WTC11 (cell line): Measurements from ENCODE around the gene GRXCR2. TPM values are rescaled to one million over a fixed set of nuclear protein-coding genes. Genes with fewer than 3 reads are reported as not detected.

Experiments used
- ATAC-seq: fragments of 200-7000 bp; cut with Tn5 transposase; 2 replicates; pipeline ENCODE4 v1.10.0; 2021; ENCODE audit warnings: mild to moderate bottlenecking, moderate library complexity
- CTCF ChIA-PET: fragments of 300-600 bp; sonication (Branson Sonifier 250); formaldehyde crosslinking; loops from one replicate; lab custom pipeline; 2021; ENCODE audit warnings: antibody characterized with exemption; lab: Charles Lee
- POLR2A ChIA-PET: fragments of 350-600 bp; sonication (Branson Sonifier 250); formaldehyde crosslinking; loops from one replicate; lab custom pipeline; 2021; ENCODE audit warnings: antibody characterized with exemption; lab: Charles Lee
- DNase-seq: peaks from one replicate; pipeline ENCODE4 v3.0.0; 2021; ENCODE audit warnings: low spot score
- H3K27ac Mint-ChIP-seq: 2 replicates; pipeline ENCODE4 v1.8.0; 2021; ENCODE audit warnings: mixed read lengths
- H3K27me3 Mint-ChIP-seq: 2 replicates; pipeline ENCODE4 v1.8.0; 2021; ENCODE audit warnings: low read depth, mild to moderate bottlenecking, moderate library complexity, mixed read lengths
- H3K36me3 Mint-ChIP-seq: 2 replicates; pipeline ENCODE4 v1.8.0; 2021; ENCODE audit warnings: mixed read lengths
- H3K4me1 Mint-ChIP-seq: 2 replicates; pipeline ENCODE4 v1.8.0; 2022; ENCODE audit warnings: mixed read lengths
- H3K4me3 Mint-ChIP-seq: 2 replicates; pipeline ENCODE4 v1.8.0; 2021; ENCODE audit warnings: mild to moderate bottlenecking, moderate library complexity, mixed read lengths
- H3K9me3 Mint-ChIP-seq: 2 replicates; pipeline ENCODE4 v1.8.0; 2021; ENCODE audit warnings: mixed read lengths
- CBFB ChIP-seq: sonication (generic); formaldehyde crosslinking; IDR thresholded peaks from 2 replicates; pipeline ENCODE4 v1.8.1; 2022; ENCODE audit warnings: mild to moderate bottlenecking, low read depth, missing genetic modification reagents
- CREB1 ChIP-seq: sonication (generic); formaldehyde crosslinking; IDR thresholded peaks from 2 replicates; pipeline ENCODE4 v1.8.0; 2023; ENCODE audit warnings: mild to moderate bottlenecking, missing genetic modification reagents
- ESRRA ChIP-seq: sonication (generic); formaldehyde crosslinking; IDR thresholded peaks from 2 replicates; pipeline ENCODE4 v1.8.1; 2022; ENCODE audit warnings: mild to moderate bottlenecking, missing genetic modification reagents, borderline replicate concordance
- MXD4 ChIP-seq: fragments of 250-450 bp; sonication (Bioruptor Pico); IDR thresholded peaks from 2 replicates; pipeline ENCODE4 v1.8.0; 2021; ENCODE audit warnings: mild to moderate bottlenecking, moderate library complexity, borderline replicate concordance
- NR1H2 ChIP-seq: sonication (generic); formaldehyde crosslinking; IDR thresholded peaks from 2 replicates; pipeline ENCODE4 v1.9.0; 2021; ENCODE audit warnings: mild to moderate bottlenecking, moderate library complexity, missing genetic modification reagents
- NR3C1 ChIP-seq: sonication (generic); formaldehyde crosslinking; conservative IDR thresholded peaks from 2 replicates; pipeline ENCODE4 v1.8.1; 2023; ENCODE audit warnings: low read depth, mild to moderate bottlenecking, missing genetic modification reagents
- PRRX2 ChIP-seq: fragments of 250-450 bp; sonication (Bioruptor Pico); IDR thresholded peaks from 2 replicates; pipeline ENCODE4 v1.8.0; 2021; ENCODE audit warnings: mild to moderate bottlenecking
- TP53 ChIP-seq: sonication (generic); formaldehyde crosslinking; IDR thresholded peaks from 2 replicates; pipeline ENCODE4 v1.8.1; 2023; ENCODE audit warnings: mild to moderate bottlenecking, missing genetic modification reagents
- ZNF232 ChIP-seq: sonication (generic); formaldehyde crosslinking; IDR thresholded peaks from 2 replicates; pipeline ENCODE4 v1.8.0; 2022; ENCODE audit warnings: mild to moderate bottlenecking, missing genetic modification reagents
- ZNF263 ChIP-seq: sonication (generic); formaldehyde crosslinking; IDR thresholded peaks from 2 replicates; pipeline ENCODE4 v1.8.1; 2022; ENCODE audit warnings: low read depth, mild to moderate bottlenecking, moderate library complexity, missing genetic modification reagents
- ZNF317 ChIP-seq: sonication (generic); formaldehyde crosslinking; IDR thresholded peaks from 2 replicates; pipeline ENCODE4 v1.8.1; 2023; ENCODE audit warnings: low read depth, mild to moderate bottlenecking, moderate library complexity, missing genetic modification reagents, borderline replicate concordance
- ZNF423 ChIP-seq: fragments of 250-450 bp; sonication (Bioruptor Pico); IDR thresholded peaks from 2 replicates; pipeline ENCODE4 v2.1.2; 2022; ENCODE audit warnings: mild to moderate bottlenecking, moderate library complexity
- ZNF671 ChIP-seq: fragments of 250-450 bp; sonication (Bioruptor Pico); IDR thresholded peaks from 2 replicates; pipeline ENCODE4 v1.8.0; 2021; ENCODE audit warnings: mild to moderate bottlenecking
- total RNA-seq: library from RNA; stranded (reverse); gene quantifications from 3 replicates; pipeline ENCODE4 v1.2.3, GENCODE V29; 2021
- TF ChIP-seq, protein P1 (sequence below): sonication (generic); formaldehyde crosslinking; IDR thresholded peaks from 2 replicates; pipeline ENCODE4 v1.8.1; 2022; ENCODE audit warnings: low read depth, missing genetic modification reagents, borderline replicate concordance
- TF ChIP-seq, protein P2 (sequence below): sonication (generic); formaldehyde crosslinking; IDR thresholded peaks from 2 replicates; pipeline ENCODE4 v1.8.1; 2023; ENCODE audit warnings: mild to moderate bottlenecking, missing genetic modification reagents
- TF ChIP-seq, protein P3 (sequence below): fragments of 250-450 bp; sonication (Bioruptor Pico); IDR thresholded peaks from 2 replicates; pipeline ENCODE4 v1.9.0; 2021; ENCODE audit warnings: moderate library complexity, mild to moderate bottlenecking, inconsistent platforms, borderline replicate concordance
- TF ChIP-seq, protein P4 (sequence below): sonication (generic); formaldehyde crosslinking; IDR thresholded peaks from 2 replicates; pipeline ENCODE4 v1.8.0; 2022; ENCODE audit warnings: mild to moderate bottlenecking, missing genetic modification reagents
- TF ChIP-seq, protein P5 (sequence below): sonication (generic); formaldehyde crosslinking; IDR thresholded peaks from 2 replicates; pipeline ENCODE4 v1.8.1; 2023; ENCODE audit warnings: mild to moderate bottlenecking, missing genetic modification reagents
- TF ChIP-seq, protein P6 (sequence below): sonication (generic); formaldehyde crosslinking; IDR thresholded peaks from 2 replicates; pipeline ENCODE4 v1.8.1; 2023; ENCODE audit warnings: mild to moderate bottlenecking, missing genetic modification reagents, borderline replicate concordance
- TF ChIP-seq, protein P7 (sequence below): sonication (generic); formaldehyde crosslinking; IDR thresholded peaks from 2 replicates; pipeline ENCODE4 v1.8.1; 2022; ENCODE audit warnings: mild to moderate bottlenecking, missing genetic modification reagents, moderate library complexity, borderline replicate concordance
- TF ChIP-seq, protein P8 (sequence below): sonication (generic); formaldehyde crosslinking; IDR thresholded peaks from 2 replicates; pipeline ENCODE4 v1.8.1; 2023; ENCODE audit warnings: mild to moderate bottlenecking, missing genetic modification reagents, moderate library complexity

Gene GRXCR2
- total RNA-seq, 1 experiment from 2014 or later, result not detected

DNA sequence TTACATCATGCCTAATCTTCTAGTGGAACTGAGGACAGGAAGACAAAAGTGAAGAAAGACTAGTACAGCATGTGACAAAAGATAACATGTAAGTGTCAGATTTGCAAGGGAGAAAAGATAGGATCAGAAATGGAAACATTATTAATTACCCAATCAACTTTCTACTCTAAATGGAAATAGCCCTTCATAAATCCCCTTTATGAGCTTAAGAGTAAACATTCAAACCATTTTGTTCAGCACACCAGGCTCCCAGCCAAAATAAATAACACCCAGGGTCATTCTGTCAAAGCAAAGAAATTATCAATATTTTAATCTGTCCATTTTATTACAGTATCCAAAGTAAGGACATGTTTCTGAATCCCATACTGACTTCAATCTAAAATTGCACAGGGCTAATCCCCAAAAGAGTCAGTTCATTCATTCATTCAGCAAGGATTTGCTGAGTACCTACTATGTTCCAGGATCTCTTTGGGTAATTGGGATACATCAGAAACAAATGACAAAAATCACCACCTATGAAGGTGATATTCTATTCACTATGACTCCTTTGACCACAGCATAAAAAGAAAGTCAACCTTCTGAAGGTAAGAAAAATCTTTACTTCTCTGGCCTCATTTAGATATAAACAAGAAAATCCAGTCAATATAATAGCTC, 43.0 kb downstream of the GRXCR2 start (continued):
- TF ChIP-seq, protein P1, sequence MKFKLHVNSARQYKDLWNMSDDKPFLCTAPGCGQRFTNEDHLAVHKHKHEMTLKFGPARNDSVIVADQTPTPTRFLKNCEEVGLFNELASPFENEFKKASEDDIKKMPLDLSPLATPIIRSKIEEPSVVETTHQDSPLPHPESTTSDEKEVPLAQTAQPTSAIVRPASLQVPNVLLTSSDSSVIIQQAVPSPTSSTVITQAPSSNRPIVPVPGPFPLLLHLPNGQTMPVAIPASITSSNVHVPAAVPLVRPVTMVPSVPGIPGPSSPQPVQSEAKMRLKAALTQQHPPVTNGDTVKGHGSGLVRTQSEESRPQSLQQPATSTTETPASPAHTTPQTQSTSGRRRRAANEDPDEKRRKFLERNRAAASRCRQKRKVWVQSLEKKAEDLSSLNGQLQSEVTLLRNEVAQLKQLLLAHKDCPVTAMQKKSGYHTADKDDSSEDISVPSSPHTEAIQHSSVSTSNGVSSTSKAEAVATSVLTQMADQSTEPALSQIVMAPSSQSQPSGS, result no peak
- TF ChIP-seq NR1H2 (CRISPR knock-in tag), result no peak
- no peak for TF ChIP-seq ESRRA (CRISPR knock-in tag)
- TF ChIP-seq, all 79 proteins: peak for 0

DNA sequence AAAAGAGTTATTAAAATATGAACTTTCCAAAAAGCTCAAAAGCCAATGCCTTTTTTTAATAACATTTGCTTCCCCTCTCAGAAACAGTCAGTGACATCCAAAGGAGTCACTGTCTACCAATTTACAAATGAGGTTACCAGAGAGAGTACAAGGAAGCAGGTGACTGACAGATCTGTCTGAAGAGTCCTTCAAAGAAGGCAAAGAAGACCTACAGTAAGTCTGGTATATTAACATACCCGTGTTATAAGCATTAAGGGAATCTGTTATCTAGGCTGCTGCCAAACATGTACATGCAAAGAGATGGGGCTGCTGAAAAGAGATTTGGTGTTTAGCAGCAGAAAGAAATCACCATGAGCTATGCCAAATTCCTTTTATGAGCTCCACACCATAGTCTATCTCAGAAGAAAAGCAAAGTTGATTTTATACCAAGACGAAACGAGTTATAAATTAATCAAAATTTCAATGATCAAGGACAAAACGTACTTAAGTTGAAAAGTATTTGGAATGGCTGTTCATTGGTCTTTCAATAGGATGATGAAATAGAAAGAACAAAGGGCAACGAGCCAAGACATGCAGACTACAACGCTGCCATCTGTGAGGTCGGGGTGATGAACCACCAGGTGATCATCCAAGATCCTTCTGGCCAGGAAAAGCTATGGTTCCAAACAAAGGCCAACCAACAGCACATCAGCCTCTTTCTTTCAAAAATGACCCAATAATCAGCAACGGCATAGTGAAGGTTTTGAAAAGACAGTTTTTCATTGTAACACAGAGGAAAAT, 45.7 kb downstream of the GRXCR2 start:
- Mint-ChIP-seq H3K36me3 (no peaks in the 10 kb centered on the region), H3K9me3 (no peaks in the 10 kb centered on the region), H3K4me1 (0 out of 2 replicates have a peak, but pooled peaks cover 6% of the 10 kb centered on the region), H3K27ac (no peak overlapping the region), H3K4me3 (no peak overlapping the region), H3K27me3 (no peaks in the 10 kb centered on the region)
- ChIA-PET POLR2A (no interaction called here), CTCF (interaction anchor here (1.1 to 2.6 kb wide), 8 partner anchors 9 to 214 kb away, joined by 3 to 16 read pairs (median 4); partner anchors contain the start of gene PRELID2)
- no peak for DNase-seq
- no peak for ATAC-seq
- TF ChIP-seq, protein P2, sequence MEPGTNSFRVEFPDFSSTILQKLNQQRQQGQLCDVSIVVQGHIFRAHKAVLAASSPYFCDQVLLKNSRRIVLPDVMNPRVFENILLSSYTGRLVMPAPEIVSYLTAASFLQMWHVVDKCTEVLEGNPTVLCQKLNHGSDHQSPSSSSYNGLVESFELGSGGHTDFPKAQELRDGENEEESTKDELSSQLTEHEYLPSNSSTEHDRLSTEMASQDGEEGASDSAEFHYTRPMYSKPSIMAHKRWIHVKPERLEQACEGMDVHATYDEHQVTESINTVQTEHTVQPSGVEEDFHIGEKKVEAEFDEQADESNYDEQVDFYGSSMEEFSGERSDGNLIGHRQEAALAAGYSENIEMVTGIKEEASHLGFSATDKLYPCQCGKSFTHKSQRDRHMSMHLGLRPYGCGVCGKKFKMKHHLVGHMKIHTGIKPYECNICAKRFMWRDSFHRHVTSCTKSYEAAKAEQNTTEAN (CRISPR knock-in tag), result no peak
- TF ChIP-seq, protein P3, sequence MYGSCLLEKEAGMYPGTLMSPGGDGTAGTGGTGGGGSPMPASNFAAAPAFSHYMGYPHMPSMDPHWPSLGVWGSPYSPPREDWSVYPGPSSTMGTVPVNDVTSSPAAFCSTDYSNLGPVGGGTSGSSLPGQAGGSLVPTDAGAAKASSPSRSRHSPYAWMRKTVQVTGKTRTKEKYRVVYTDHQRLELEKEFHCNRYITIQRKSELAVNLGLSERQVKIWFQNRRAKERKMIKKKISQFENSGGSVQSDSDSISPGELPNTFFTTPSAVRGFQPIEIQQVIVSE (CRISPR knock-in tag), result no peak
- TF ChIP-seq ZNF317 (CRISPR knock-in tag) (no peak), CBFB (CRISPR knock-in tag) (no peak), NR3C1 (CRISPR knock-in tag) (no peak), MXD4 (CRISPR knock-in tag) (no peak), TP53 (CRISPR knock-in tag) (no peak), CREB1 (no peak), ZNF232 (CRISPR knock-in tag) (no peak), ZNF671 (CRISPR knock-in tag) (no peak), ZNF423 (CRISPR knock-in tag) (no peak), PRRX2 (CRISPR knock-in tag) (no peak), ZNF263 (CRISPR knock-in tag) (no peak)
- TF ChIP-seq, protein P4, sequence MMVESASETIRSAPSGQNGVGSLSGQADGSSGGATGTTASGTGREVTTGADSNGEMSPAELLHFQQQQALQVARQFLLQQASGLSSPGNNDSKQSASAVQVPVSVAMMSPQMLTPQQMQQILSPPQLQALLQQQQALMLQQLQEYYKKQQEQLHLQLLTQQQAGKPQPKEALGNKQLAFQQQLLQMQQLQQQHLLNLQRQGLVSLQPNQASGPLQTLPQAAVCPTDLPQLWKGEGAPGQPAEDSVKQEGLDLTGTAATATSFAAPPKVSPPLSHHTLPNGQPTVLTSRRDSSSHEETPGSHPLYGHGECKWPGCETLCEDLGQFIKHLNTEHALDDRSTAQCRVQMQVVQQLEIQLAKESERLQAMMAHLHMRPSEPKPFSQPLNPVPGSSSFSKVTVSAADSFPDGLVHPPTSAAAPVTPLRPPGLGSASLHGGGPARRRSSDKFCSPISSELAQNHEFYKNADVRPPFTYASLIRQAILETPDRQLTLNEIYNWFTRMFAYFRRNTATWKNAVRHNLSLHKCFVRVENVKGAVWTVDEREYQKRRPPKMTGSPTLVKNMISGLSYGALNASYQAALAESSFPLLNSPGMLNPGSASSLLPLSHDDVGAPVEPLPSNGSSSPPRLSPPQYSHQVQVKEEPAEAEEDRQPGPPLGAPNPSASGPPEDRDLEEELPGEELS (CRISPR knock-in tag), result no peak
- TF ChIP-seq, protein P5, sequence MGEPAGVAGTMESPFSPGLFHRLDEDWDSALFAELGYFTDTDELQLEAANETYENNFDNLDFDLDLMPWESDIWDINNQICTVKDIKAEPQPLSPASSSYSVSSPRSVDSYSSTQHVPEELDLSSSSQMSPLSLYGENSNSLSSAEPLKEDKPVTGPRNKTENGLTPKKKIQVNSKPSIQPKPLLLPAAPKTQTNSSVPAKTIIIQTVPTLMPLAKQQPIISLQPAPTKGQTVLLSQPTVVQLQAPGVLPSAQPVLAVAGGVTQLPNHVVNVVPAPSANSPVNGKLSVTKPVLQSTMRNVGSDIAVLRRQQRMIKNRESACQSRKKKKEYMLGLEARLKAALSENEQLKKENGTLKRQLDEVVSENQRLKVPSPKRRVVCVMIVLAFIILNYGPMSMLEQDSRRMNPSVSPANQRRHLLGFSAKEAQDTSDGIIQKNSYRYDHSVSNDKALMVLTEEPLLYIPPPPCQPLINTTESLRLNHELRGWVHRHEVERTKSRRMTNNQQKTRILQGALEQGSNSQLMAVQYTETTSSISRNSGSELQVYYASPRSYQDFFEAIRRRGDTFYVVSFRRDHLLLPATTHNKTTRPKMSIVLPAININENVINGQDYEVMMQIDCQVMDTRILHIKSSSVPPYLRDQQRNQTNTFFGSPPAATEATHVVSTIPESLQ, result no peak
- TF ChIP-seq, protein P6, sequence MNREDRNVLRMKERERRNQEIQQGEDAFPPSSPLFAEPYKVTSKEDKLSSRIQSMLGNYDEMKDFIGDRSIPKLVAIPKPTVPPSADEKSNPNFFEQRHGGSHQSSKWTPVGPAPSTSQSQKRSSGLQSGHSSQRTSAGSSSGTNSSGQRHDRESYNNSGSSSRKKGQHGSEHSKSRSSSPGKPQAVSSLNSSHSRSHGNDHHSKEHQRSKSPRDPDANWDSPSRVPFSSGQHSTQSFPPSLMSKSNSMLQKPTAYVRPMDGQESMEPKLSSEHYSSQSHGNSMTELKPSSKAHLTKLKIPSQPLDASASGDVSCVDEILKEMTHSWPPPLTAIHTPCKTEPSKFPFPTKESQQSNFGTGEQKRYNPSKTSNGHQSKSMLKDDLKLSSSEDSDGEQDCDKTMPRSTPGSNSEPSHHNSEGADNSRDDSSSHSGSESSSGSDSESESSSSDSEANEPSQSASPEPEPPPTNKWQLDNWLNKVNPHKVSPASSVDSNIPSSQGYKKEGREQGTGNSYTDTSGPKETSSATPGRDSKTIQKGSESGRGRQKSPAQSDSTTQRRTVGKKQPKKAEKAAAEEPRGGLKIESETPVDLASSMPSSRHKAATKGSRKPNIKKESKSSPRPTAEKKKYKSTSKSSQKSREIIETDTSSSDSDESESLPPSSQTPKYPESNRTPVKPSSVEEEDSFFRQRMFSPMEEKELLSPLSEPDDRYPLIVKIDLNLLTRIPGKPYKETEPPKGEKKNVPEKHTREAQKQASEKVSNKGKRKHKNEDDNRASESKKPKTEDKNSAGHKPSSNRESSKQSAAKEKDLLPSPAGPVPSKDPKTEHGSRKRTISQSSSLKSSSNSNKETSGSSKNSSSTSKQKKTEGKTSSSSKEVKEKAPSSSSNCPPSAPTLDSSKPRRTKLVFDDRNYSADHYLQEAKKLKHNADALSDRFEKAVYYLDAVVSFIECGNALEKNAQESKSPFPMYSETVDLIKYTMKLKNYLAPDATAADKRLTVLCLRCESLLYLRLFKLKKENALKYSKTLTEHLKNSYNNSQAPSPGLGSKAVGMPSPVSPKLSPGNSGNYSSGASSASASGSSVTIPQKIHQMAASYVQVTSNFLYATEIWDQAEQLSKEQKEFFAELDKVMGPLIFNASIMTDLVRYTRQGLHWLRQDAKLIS (CRISPR knock-in tag), result no peak
- TF ChIP-seq, protein P7, sequence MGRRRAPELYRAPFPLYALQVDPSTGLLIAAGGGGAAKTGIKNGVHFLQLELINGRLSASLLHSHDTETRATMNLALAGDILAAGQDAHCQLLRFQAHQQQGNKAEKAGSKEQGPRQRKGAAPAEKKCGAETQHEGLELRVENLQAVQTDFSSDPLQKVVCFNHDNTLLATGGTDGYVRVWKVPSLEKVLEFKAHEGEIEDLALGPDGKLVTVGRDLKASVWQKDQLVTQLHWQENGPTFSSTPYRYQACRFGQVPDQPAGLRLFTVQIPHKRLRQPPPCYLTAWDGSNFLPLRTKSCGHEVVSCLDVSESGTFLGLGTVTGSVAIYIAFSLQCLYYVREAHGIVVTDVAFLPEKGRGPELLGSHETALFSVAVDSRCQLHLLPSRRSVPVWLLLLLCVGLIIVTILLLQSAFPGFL (CRISPR knock-in tag), result no peak
- TF ChIP-seq, protein P8, sequence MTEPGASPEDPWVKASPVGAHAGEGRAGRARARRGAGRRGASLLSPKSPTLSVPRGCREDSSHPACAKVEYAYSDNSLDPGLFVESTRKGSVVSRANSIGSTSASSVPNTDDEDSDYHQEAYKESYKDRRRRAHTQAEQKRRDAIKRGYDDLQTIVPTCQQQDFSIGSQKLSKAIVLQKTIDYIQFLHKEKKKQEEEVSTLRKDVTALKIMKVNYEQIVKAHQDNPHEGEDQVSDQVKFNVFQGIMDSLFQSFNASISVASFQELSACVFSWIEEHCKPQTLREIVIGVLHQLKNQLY (CRISPR knock-in tag), result no peak
